Keratinocyte (primary cell): Measurements from ENCODE around the gene TIMM10B. TPM values are rescaled to one million over a fixed set of nuclear protein-coding genes. Genes with fewer than 3 reads are reported as not detected.

Source experiments
- DNase-seq: peaks from one replicate; pipeline ENCODE4 v3.0.0-alpha.2; 2011; ENCODE audit warnings: low read depth, missing footprints, low spot score
- FAIRE-seq: peaks from 2 replicates; lab custom pipeline; 2011; peaks lifted over from hg19 to GRCh38; lab: Jason Lieb, UNC
- H2AFZ ChIP-seq: 2 replicates; pipeline ENCODE4 v1.6.0; 2012; ENCODE audit warnings: low read length, control low read depth, inconsistent platforms; ENCODE audit not compliant: control insufficient read depth
- H3K27ac ChIP-seq: 2 replicates; pipeline ENCODE4 v1.5.1; 2011; ENCODE audit warnings: low read length; ENCODE audit not compliant: control insufficient read depth, insufficient read depth
- H3K27me3 ChIP-seq: 3 replicates; pipeline ENCODE4 v1.6.0; 2011; ENCODE audit warnings: low read length; ENCODE audit not compliant: control insufficient read depth, insufficient read depth; ENCODE audit errors: extremely low read depth
- H3K36me3 ChIP-seq, 2 experiments: 2 replicates in 1 of 2; 3 replicates in 1 of 2; pipeline ENCODE4 v1.5.1; 2011; ENCODE audit warnings: low read length in 2 of 2, mild to moderate bottlenecking in 1 of 2; ENCODE audit not compliant: control insufficient read depth in 2 of 2, insufficient read depth in 2 of 2; ENCODE audit errors: extremely low read depth in 1 of 2
- H3K4me1 ChIP-seq: 3 replicates; pipeline ENCODE4 v1.5.1; 2011; ENCODE audit warnings: low read length; ENCODE audit not compliant: control insufficient read depth, insufficient read depth; ENCODE audit errors: extremely low read depth
- H3K4me2 ChIP-seq: 3 replicates; pipeline ENCODE4 v1.6.0; 2011; ENCODE audit warnings: low read depth, low read length; ENCODE audit not compliant: control insufficient read depth, insufficient read depth; ENCODE audit errors: extremely low read depth
- H3K4me3 ChIP-seq, 3 experiments: fragments of 200-600 bp in 1 of 3; sonication (generic) in 1 of 3; 2 replicates in 2 of 3; 3 replicates in 1 of 3; pipeline ENCODE4 v1.5.1; 2011 to 2016; ENCODE audit warnings: low read length in 3 of 3, mild to moderate bottlenecking in 3 of 3, control low read depth in 2 of 3, inconsistent platforms in 1 of 3, low read depth in 1 of 3, mixed read lengths in 1 of 3, mixed run types in 1 of 3, moderate library complexity in 1 of 3; ENCODE audit not compliant: control insufficient read depth in 2 of 3, insufficient read depth in 2 of 3; ENCODE audit errors: extremely low read depth in 1 of 3
- H3K79me2 ChIP-seq: 2 replicates; pipeline ENCODE4 v1.6.0; 2012; ENCODE audit warnings: low read length; ENCODE audit not compliant: control insufficient read depth, insufficient read depth
- H3K9ac ChIP-seq: 3 replicates; pipeline ENCODE4 v1.6.0; 2011; ENCODE audit warnings: low read length; ENCODE audit not compliant: control insufficient read depth, insufficient read depth; ENCODE audit errors: extremely low read depth
- H3K9me1 ChIP-seq: 3 replicates; pipeline ENCODE4 v1.6.0; 2011; ENCODE audit warnings: low read length; ENCODE audit not compliant: control insufficient read depth, insufficient read depth; ENCODE audit errors: extremely low read depth
- H3K9me3 ChIP-seq: 2 replicates; pipeline ENCODE4 v1.5.1; 2012; ENCODE audit warnings: low read depth, low read length; ENCODE audit not compliant: control insufficient read depth
- H4K20me1 ChIP-seq: 3 replicates; pipeline ENCODE4 v1.6.0; 2011; ENCODE audit warnings: low read length; ENCODE audit not compliant: control insufficient read depth, insufficient read depth; ENCODE audit errors: extremely low read depth
- EZH2 ChIP-seq: IDR thresholded peaks from one replicate; pipeline ENCODE4 v1.6.1; 2012; ENCODE audit warnings: inconsistent platforms, mild to moderate bottlenecking, low read length, moderate library complexity
- dilution Hi-C: fragments of 300-500 bp; cut with MboI; formaldehyde crosslinking; loops from one replicate; pipeline ENCODE4 v1.7.0; 2020; ENCODE audit warnings: low sequenced_read_pairs; ENCODE audit not compliant: extremely low pct_ligation_motif_present
- polyA plus RNA-seq, 5 experiments: library from polyadenylated mRNA; depleted of rRNA in 3 of 5; stranded (reverse) in 3 of 5; stranded (forward) in 1 of 5; unstranded in 1 of 5; fragments of >200 nt; gene quantifications; 1 replicate in 1 of 5; 2 replicates in 3 of 5; 3 replicates in 1 of 5; pipeline versions ENCODE4 v1.2.1 to v1.2.3, GENCODE V29; 2011 to 2012; ENCODE audit warnings: missing spikeins in 2 of 5, low read depth in 1 of 5, low replicate concordance in 1 of 5
- TF ChIP-seq, protein P1 (sequence below), 3 experiments: IDR thresholded peaks in 1 of 3; conservative IDR thresholded peaks in 1 of 3; optimal IDR thresholded peaks in 1 of 3; 2 replicates in 2 of 3; 3 replicates in 1 of 3; pipeline versions ENCODE3 to v1.5.1; 2011; ENCODE audit warnings: low read length in 3 of 3, mild to moderate bottlenecking in 3 of 3, moderate library complexity in 2 of 3, control low read depth in 1 of 3, inconsistent platforms in 1 of 3; ENCODE audit not compliant: insufficient read depth in 2 of 3; ENCODE audit errors: extremely low read depth in 1 of 3

The TIMM10B gene
- polyA plus RNA-seq, 1 donor (not counting 4 experiments of a cell fraction or from before 2014, with no cell fraction given): 34.1 TPM

DNA sequence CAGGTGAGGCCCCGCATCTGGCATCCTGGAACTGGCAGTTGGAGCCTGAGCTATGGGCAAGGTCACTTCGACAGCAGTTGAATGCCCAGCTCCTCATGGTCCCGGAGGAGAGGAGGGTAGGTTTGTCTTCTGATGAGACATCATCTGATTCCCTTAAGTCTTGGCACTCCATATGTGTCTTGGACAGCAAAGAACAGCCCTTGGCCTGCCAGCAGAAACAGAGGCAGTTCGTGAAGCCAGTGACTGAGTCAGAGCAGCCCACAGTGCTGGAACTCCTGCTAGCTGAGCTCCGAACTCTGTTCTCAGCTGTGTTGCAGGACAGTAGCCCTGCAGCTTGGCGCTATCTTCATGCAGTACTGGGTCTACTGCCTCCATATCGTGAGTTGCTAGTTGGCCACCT lies 16.8 kb downstream of the TIMM10B start:
- H3K9me3 ChIP-seq: no peaks in the 10 kb centered on the region
- no peaks in the 10 kb centered on the region for H4K20me1 ChIP-seq
- peaks cover under 1% of the 10 kb centered on the region for H3K4me1 ChIP-seq
- TF ChIP-seq, protein P1, sequence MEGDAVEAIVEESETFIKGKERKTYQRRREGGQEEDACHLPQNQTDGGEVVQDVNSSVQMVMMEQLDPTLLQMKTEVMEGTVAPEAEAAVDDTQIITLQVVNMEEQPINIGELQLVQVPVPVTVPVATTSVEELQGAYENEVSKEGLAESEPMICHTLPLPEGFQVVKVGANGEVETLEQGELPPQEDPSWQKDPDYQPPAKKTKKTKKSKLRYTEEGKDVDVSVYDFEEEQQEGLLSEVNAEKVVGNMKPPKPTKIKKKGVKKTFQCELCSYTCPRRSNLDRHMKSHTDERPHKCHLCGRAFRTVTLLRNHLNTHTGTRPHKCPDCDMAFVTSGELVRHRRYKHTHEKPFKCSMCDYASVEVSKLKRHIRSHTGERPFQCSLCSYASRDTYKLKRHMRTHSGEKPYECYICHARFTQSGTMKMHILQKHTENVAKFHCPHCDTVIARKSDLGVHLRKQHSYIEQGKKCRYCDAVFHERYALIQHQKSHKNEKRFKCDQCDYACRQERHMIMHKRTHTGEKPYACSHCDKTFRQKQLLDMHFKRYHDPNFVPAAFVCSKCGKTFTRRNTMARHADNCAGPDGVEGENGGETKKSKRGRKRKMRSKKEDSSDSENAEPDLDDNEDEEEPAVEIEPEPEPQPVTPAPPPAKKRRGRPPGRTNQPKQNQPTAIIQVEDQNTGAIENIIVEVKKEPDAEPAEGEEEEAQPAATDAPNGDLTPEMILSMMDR (optimal IDR thresholded peaks at IDR 0.05 in 1 of 3, IDR thresholded peaks at IDR 0.05 in 1 of 3, conservative IDR thresholded peaks at IDR 0.05 in 1 of 3; ENCODE audit: extremely low read depth in 1 of 3, insufficient read depth in 2 of 3, low read length in 3 of 3): no peak
- H3K36me3 ChIP-seq: peaks cover 2 to 12% of the 10 kb centered on the region in 2 experiments
- H3K9me1 ChIP-seq: no peaks in the 10 kb centered on the region
- H3K4me2 ChIP-seq: no peak overlapping the region
- DNase-seq: no peak
- dilution Hi-C loops: no loop called here
- no peak overlapping the region for H3K4me3 ChIP-seq
- no peak overlapping the region for H3K27ac ChIP-seq
- H3K9ac ChIP-seq: no peak overlapping the region
- no peak overlapping the region for H2AFZ ChIP-seq
- H3K27me3 ChIP-seq: no peaks in the 10 kb centered on the region
- H3K79me2 ChIP-seq: no peaks in the 10 kb centered on the region
- no peak for FAIRE-seq

DNA sequence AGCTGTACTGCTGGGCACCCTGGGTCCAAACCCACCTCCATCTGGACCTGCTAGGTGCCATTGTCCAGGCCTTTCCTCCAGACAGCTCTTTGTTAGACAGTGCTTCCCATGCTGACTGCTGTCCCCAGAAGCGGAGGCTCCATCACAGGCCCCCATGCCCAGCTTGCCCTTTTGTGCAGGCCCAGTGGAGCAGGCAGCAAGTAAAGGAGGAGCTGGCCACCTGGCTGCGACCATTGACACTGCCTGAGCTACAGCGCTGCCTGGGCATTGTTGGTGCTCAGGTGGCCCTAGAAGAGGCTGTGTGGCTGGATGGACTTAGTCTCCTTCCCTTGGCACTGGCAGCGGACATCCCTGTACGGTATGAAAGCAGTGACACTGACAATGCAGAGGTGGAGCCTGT lies 17.2 kb downstream of the TIMM10B start:
- H4K20me1 ChIP-seq: no peaks in the 10 kb centered on the region
- DNase-seq (no peak), FAIRE-seq (no peak)
- dilution Hi-C loops: no loop called here
- no peak overlapping the region for H3K4me2 ChIP-seq
- peaks cover 4% of the 10 kb centered on the region for H3K4me1 ChIP-seq
- H3K9me3 ChIP-seq: no peaks in the 10 kb centered on the region
- TF ChIP-seq EZH2: no peak
- TF ChIP-seq, protein P1 (optimal IDR thresholded peaks at IDR 0.05 in 1 of 3, IDR thresholded peaks at IDR 0.05 in 1 of 3, conservative IDR thresholded peaks at IDR 0.05 in 1 of 3; ENCODE audit: extremely low read depth in 1 of 3, insufficient read depth in 2 of 3, low read length in 3 of 3): no peak
- H2AFZ ChIP-seq: no peak overlapping the region
- H3K27ac ChIP-seq: no peak overlapping the region
- H3K4me3 ChIP-seq: no peak overlapping the region
- no peak overlapping the region for H3K9ac ChIP-seq
- H3K27me3 ChIP-seq: no peaks in the 10 kb centered on the region
- peaks cover 2 to 12% of the 10 kb centered on the region in 2 experiments for H3K36me3 ChIP-seq
- no peaks in the 10 kb centered on the region for H3K79me2 ChIP-seq
- no peaks in the 10 kb centered on the region for H3K9me1 ChIP-seq
